Parathyroid adenoma (tissue), 2 donors: ENCODE results near the gene FAM184B.

ENCODE experiments used
- H2AFZ ChIP-seq: fragments of 300-600 bp; sonication (generic); one replicate; pipeline ENCODE4 v1.7.0; 2017; ENCODE audit warnings: antibody characterized with exemption, mild to moderate bottlenecking
- H3K27ac ChIP-seq: fragments of 300-600 bp; sonication (generic); one replicate; pipeline ENCODE4 v1.7.0; 2017
- H3K27me3 ChIP-seq: fragments of 300-600 bp; sonication (generic); one replicate; pipeline ENCODE4 v1.7.0; 2017; ENCODE audit warnings: low read length; ENCODE audit not compliant: control insufficient read depth, insufficient read depth
- H3K36me3 ChIP-seq: fragments of 300-600 bp; sonication (generic); one replicate; pipeline ENCODE4 v1.7.0; 2017; ENCODE audit warnings: low read length; ENCODE audit not compliant: control insufficient read depth, insufficient read depth
- H3K4me1 ChIP-seq: fragments of 300-600 bp; sonication (generic); one replicate; pipeline ENCODE4 v1.7.0; 2017; ENCODE audit warnings: control low read depth
- H3K4me2 ChIP-seq: fragments of 300-600 bp; sonication (generic); one replicate; pipeline ENCODE4 v1.7.0; 2017; ENCODE audit warnings: low read length
- H3K4me3 ChIP-seq: fragments of 300-600 bp; sonication (generic); one replicate; pipeline ENCODE4 v1.7.0; 2017; ENCODE audit warnings: low read depth, low read length
- H3K79me2 ChIP-seq: fragments of 300-600 bp; sonication (generic); one replicate; pipeline ENCODE4 v1.7.0; 2017; ENCODE audit warnings: control low read depth
- H3K9ac ChIP-seq: fragments of 300-600 bp; sonication (generic); one replicate; pipeline ENCODE4 v1.7.0; 2017; ENCODE audit warnings: mild to moderate bottlenecking
- H3K9me3 ChIP-seq: fragments of 300-600 bp; sonication (generic); one replicate; pipeline ENCODE4 v1.7.0; 2017; ENCODE audit warnings: low read length; ENCODE audit not compliant: control insufficient read depth
- TF ChIP-seq, protein P1 (sequence below): fragments of 300-600 bp; sonication (generic); IDR thresholded peaks from one replicate; pipeline ENCODE4 v1.7.0; 2017; ENCODE audit warnings: antibody characterized with exemption, mild to moderate bottlenecking
- donor health status: primary hyperparathyroidism.

FAM184B gene

DNA sequence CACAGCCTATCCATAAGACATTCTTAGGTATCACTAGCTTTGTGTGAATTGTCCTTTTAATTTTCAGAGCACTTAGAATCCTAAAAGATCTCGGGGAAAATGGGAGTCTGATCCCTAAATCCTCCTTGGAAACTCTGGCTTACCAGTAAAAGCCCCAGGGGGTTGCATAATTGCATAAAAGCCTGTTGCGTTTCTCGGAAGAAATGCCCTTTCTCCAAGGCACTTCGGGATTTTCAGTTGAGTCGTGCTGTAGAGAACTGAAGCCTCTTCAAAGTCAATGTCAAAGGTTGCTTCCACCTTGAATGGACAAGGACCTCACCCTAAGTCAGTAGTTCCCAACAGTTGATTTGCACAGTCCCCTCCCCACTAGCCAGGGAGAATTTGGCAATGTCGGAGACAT lies 20.8 kb downstream of the FAM184B start:
- Histone ChIP-seq H2AFZ (no peak overlapping the region), H3K9ac (no peak overlapping the region), H3K27ac (no peak overlapping the region), H3K79me2 (no peaks in the 10 kb centered on the region), H3K36me3 (no peaks in the 10 kb centered on the region), H3K9me3 (no peaks in the 10 kb centered on the region), H3K4me3 (no peak overlapping the region), H3K4me1 (no peaks in the 10 kb centered on the region), H3K27me3 (no peaks in the 10 kb centered on the region), H3K4me2 (no peak overlapping the region)
- TF ChIP-seq, protein P1, sequence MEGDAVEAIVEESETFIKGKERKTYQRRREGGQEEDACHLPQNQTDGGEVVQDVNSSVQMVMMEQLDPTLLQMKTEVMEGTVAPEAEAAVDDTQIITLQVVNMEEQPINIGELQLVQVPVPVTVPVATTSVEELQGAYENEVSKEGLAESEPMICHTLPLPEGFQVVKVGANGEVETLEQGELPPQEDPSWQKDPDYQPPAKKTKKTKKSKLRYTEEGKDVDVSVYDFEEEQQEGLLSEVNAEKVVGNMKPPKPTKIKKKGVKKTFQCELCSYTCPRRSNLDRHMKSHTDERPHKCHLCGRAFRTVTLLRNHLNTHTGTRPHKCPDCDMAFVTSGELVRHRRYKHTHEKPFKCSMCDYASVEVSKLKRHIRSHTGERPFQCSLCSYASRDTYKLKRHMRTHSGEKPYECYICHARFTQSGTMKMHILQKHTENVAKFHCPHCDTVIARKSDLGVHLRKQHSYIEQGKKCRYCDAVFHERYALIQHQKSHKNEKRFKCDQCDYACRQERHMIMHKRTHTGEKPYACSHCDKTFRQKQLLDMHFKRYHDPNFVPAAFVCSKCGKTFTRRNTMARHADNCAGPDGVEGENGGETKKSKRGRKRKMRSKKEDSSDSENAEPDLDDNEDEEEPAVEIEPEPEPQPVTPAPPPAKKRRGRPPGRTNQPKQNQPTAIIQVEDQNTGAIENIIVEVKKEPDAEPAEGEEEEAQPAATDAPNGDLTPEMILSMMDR: no peak

DNA sequence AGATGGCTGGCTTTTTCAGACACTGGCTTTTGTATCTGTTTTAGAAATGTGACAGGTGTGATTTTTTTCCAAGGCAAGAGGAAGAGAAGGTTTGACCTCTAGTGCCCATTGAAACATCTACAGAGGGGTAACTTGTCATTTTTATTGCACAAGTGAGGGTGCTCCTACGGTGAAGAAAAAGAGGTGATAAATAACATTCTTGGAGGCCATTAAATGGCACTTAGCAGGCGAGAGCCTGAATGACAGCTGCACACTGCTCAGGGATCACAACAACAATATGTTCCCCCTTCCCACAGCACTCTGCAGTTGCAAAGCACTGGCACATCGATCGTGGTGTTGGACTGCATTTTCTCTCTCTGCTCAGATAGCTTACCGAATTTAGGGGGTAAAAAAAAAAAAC lies 22.9 kb downstream of the FAM184B start:
- no peak overlapping the region for H3K4me3 ChIP-seq
- H3K36me3 ChIP-seq: no peaks in the 10 kb centered on the region
- H3K27ac ChIP-seq: no peak overlapping the region
- no peaks in the 10 kb centered on the region for H3K4me1 ChIP-seq
- H2AFZ ChIP-seq: no peak overlapping the region
- H3K4me2 ChIP-seq: no peak overlapping the region
- H3K27me3 ChIP-seq: no peaks in the 10 kb centered on the region
- no peak overlapping the region for H3K9ac ChIP-seq
- TF ChIP-seq, protein P1: no peak
- H3K9me3 ChIP-seq: no peaks in the 10 kb centered on the region
- no peaks in the 10 kb centered on the region for H3K79me2 ChIP-seq

- H3K4me3 ChIP-seq: no peak overlapping the region
- no peak overlapping the region for H3K27ac ChIP-seq
- no peaks in the 10 kb centered on the region for H3K9me3 ChIP-seq
- no peak overlapping the region for H3K9ac ChIP-seq
- H3K4me1 ChIP-seq: no peaks in the 10 kb centered on the region
- H2AFZ ChIP-seq: no peak overlapping the region
- H3K36me3 ChIP-seq: no peaks in the 10 kb centered on the region
- no peaks in the 10 kb centered on the region for H3K79me2 ChIP-seq
- H3K4me2 ChIP-seq: no peak overlapping the region
- TF ChIP-seq, protein P1: no peak
- no peaks in the 10 kb centered on the region for H3K27me3 ChIP-seq
Measured at GRCh38 chr4:17757621-17758020, 23.8 kb downstream of the FAM184B start.

GRCh38 chr4:17753646-17754045 lies 27.8 kb downstream of the FAM184B start:
- H3K79me2 ChIP-seq: no peaks in the 10 kb centered on the region
- H2AFZ ChIP-seq: no peak overlapping the region
- no peaks in the 10 kb centered on the region for H3K27me3 ChIP-seq
- H3K4me1 ChIP-seq: no peaks in the 10 kb centered on the region
- H3K9me3 ChIP-seq: no peaks in the 10 kb centered on the region
- H3K36me3 ChIP-seq: no peaks in the 10 kb centered on the region
- no peak overlapping the region for H3K4me3 ChIP-seq
- TF ChIP-seq, protein P1: no peak
- no peak overlapping the region for H3K4me2 ChIP-seq
- H3K9ac ChIP-seq: no peak overlapping the region
- H3K27ac ChIP-seq: no peak overlapping the region

DNA sequence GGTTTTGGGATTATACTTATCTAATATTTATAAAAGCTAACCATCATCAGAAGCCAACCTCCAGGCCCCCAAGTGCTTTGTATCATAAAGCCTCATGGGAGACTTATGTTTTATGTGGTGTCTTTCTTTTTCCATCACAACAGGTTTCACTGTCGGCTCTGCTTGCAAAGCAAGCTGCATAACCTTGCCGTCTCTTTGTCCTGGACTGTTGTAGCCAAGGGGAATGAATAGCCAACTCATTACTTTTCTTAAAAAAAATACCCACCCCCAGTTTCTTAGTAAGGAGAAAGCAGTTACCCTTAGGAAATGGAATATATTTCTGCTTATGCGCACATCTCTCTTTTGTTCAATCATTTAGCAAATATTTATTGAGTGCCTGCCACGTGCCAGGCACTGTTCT lies 40.7 kb downstream of the FAM184B start:
- H3K9ac ChIP-seq: no peak overlapping the region
- TF ChIP-seq, protein P1: no peak
- H3K27ac ChIP-seq: no peak overlapping the region
- H3K9me3 ChIP-seq: no peaks in the 10 kb centered on the region
- H3K4me2 ChIP-seq: no peak overlapping the region
- H3K4me3 ChIP-seq: no peak overlapping the region
- no peaks in the 10 kb centered on the region for H3K79me2 ChIP-seq
- no peaks in the 10 kb centered on the region for H3K27me3 ChIP-seq
- no peak overlapping the region for H2AFZ ChIP-seq
- peaks cover 8% of the 10 kb centered on the region for H3K4me1 ChIP-seq
- H3K36me3 ChIP-seq: no peaks in the 10 kb centered on the region
